Glomerular endothelial cell (primary cell): ENCODE data around the gene KTN1. TPM values are rescaled to one million over a fixed set of nuclear protein-coding genes. Genes with fewer than 3 reads are reported as not detected.
A peak's percentile ranks its signal among the peaks of the same experiment; 100 is the strongest.

Experiments used
- DNase-seq: peaks from one replicate; pipeline ENCODE4 v3.0.0-alpha.2; 2011; ENCODE audit warnings: low read depth, low spot score; ENCODE audit errors: extremely low read depth
- total RNA-seq: library from RNA; depleted of rRNA; stranded (reverse); fragments of >200 nt; gene quantifications from 2 replicates; pipeline ENCODE4 v1.2.3, GENCODE V29; 2015

KTN1 gene, protein sequence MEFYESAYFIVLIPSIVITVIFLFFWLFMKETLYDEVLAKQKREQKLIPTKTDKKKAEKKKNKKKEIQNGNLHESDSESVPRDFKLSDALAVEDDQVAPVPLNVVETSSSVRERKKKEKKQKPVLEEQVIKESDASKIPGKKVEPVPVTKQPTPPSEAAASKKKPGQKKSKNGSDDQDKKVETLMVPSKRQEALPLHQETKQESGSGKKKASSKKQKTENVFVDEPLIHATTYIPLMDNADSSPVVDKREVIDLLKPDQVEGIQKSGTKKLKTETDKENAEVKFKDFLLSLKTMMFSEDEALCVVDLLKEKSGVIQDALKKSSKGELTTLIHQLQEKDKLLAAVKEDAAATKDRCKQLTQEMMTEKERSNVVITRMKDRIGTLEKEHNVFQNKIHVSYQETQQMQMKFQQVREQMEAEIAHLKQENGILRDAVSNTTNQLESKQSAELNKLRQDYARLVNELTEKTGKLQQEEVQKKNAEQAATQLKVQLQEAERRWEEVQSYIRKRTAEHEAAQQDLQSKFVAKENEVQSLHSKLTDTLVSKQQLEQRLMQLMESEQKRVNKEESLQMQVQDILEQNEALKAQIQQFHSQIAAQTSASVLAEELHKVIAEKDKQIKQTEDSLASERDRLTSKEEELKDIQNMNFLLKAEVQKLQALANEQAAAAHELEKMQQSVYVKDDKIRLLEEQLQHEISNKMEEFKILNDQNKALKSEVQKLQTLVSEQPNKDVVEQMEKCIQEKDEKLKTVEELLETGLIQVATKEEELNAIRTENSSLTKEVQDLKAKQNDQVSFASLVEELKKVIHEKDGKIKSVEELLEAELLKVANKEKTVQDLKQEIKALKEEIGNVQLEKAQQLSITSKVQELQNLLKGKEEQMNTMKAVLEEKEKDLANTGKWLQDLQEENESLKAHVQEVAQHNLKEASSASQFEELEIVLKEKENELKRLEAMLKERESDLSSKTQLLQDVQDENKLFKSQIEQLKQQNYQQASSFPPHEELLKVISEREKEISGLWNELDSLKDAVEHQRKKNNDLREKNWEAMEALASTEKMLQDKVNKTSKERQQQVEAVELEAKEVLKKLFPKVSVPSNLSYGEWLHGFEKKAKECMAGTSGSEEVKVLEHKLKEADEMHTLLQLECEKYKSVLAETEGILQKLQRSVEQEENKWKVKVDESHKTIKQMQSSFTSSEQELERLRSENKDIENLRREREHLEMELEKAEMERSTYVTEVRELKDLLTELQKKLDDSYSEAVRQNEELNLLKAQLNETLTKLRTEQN (N-terminal part only)
- total RNA-seq = 94.2 and 117 TPM in 2 replicates

DNA sequence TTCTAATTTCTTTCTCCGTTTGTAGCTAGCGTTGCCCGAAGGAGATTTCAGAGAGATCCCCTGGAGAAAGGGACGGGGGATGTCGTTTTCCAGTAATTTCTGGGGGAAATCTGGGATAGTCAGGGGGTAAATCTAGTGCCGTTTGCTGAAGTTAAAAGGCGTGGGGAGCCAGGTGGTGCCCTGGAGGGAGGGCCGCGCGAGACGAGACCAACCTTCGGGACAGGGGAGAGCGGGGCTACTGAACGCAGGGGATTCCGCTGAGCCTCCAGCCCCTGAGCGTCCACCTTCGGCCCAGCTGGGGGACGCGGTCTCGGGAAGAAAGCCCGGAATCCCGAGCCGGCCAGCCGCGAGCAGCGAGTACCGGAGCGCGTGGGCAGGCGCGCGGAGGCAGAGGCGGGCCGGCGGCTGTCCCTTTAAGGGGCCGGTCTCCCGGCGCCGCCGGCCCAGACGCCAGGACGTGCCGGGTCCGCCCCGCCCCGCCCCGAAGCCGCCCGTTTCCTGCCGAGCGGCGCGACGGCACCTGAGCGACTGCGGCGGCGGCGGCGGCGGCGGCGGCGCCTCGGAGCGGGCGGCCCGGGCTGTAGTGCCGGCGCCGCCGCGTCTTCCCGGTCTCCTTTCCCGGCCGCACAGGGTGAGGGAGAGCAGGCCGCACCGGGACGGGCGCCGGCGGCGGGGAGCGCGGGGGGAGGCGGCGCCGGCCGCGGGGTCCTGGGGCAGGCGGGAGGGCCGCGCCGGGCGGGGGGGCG, at the start of gene KTN1:
Gene KTN1, plus strand, starts transcription at position 484 of the 746 bp plus-strand sequence. CDS start 31,842 bp downstream, outside the sequence.
- no peak for DNase-seq

DNA sequence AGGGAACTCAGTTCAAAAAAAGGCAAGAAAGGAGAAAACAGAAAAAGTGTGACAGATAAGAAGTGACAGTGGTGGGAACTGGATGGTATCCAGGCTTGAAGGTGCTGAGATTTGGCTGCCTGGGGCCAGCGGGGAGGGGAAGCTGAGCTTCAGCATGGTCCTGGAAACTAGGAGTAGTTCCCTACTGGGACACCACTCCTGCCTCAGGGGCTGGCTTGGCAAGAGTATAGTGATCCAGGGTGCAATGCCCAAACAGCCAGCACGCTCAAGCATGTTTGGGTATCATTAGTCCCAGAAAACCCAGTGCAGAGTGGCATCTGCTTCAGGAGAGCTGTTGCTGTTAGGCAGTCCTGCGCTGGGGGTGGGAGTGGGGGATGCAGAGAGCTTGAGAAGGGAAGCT, 49.5 kb upstream of the KTN1 start:
- DNase-seq = no peak

DNA sequence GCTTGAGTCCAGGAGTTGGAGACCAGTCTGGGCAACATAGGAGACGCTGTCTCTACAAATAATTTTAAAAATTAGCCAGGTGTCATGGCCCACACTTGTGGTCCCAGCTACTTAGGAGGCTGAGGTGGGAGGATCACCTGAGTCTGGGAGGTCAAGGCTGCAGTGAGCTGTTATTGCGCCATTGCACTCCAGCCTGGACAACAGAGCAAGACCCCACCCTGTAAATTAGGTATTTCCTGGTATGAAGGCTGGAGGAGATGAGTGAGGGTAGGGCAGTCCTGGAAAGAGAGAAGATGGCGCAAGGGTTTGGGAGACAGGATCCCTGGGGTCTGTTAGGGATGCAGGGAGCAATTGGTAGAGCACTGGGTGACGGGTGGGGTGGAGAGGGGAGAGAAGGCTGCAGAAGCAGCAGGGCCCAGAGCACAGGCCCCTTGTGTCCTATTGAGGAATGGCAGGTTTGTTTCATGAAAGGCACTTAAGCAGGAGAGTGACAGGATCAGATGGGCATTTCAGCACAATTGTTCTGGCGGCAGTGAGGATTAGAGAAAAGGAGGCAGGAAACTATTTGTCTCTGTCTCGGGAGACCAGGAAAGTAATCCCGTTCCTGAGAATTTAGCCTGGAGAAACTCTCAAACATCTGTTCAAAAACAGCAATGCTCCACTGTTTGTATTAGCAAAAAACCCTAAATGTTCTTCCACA, 47.2 kb upstream of the KTN1 start:
- no peak for DNase-seq

DNA sequence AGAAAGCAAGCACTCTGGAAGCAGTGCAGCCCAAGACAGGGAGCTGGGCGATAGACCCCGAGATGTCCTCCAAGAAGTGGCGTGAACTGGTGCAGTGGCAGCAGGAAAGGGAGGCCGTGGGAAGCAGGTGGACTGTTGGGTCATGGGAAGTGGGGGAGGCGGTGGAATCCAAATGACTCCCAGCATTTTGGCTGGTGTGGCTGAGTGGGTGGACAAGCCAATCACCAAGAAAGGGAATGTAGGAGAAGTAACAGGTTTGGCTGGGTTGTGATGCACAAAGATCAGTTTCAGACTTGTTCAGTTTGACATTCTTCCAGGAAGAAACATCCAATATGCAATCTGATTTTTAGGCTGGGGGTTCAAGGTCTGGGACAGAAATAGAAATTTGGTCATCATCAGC, 46.0 kb upstream of the KTN1 start:
- no peak for DNase-seq

DNA sequence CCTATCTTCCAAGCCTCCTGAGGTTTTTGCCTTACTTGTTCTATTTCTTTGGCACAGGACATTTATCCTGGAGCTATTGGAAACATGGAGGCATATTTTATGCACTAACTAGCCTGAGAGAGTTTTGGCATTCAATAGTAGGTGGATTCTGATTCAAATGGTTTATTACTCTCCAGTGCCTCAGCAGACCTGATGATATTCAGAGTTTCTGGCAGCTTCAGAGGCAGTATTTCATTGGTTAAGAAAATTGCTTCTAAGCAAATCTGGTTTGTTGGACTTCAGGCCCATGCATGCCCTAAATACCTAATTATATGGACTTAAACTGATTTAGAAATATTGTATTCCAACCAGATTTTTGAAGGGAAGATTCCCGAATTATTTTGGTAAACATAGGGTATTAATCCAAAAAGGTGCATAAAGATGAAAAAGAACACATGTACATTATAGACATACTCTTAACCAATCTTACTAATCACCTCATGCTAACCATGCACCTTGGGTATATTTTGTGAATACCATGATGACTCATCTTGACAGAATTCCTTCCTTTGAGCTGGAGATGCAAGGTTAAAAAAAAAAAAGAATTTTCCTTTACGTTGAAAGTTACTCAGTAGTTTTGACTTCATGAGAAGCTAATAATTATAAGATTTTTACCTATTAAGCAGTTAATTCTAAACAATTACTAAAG, 44.3 kb upstream of the KTN1 start:
- no peak for DNase-seq

DNA sequence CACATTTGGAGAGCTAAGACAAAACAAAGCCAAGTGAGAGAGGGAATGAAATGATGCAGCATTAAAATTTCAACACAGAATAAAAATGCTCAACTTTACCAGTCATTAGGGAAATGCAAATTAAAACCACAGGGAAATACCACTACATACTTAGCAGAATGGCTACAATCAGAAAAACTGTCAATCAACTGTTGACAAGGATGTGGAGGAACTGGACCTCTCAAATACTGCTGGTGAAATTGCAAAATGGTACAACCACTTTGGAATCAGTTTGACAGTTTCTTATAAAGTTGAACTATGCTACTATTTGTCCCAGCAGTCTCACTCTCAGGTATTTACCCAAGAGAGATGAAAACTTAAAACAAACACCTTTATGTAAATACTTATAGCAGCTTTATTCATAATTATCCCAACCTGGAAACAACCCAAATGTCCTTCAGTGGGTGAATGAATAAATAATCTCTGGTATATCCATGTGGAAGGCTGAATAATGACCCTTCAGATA, 43.8 kb upstream of the KTN1 start:
- no peak for DNase-seq

DNA sequence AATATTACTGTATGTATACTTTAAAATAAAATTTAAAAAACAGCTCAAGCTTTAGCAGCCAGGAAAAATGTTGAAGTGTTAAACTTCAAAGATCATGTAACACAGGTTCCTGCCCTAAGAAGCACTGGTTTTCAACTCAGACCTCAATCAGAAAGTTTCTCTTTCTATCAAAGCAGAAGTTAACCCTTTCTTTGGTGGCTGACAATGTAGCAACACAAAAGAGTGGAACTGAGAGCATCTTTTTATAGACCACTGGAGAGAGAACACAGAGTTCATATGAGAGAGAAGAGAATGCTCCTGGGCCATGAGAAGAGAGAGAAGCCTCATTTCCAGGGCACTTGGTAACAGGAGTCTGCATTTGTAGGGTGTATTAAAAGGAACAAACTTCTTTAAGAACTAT, 42.2 kb upstream of the KTN1 start:
- no peak for DNase-seq

DNA sequence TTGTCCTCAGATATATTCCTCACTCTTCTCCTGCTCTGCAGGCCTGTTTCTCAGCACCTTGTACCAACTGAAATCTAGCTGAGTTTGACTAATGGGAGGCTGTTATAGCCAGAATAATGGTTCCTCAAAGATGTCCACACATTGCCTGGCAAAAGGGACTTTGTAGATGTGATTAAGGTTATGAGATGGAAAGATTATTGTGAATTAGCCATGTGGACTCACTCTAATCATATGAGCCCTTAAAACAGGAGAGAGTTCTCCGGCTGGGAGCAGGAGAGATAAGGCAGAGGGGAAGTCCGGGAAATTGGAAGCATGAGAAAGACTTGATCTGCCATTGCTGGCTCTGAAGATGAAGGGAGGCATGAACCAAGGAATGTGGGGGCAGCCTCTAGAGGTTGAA, 40.0 kb upstream of the KTN1 start:
- no peak for DNase-seq

DNA sequence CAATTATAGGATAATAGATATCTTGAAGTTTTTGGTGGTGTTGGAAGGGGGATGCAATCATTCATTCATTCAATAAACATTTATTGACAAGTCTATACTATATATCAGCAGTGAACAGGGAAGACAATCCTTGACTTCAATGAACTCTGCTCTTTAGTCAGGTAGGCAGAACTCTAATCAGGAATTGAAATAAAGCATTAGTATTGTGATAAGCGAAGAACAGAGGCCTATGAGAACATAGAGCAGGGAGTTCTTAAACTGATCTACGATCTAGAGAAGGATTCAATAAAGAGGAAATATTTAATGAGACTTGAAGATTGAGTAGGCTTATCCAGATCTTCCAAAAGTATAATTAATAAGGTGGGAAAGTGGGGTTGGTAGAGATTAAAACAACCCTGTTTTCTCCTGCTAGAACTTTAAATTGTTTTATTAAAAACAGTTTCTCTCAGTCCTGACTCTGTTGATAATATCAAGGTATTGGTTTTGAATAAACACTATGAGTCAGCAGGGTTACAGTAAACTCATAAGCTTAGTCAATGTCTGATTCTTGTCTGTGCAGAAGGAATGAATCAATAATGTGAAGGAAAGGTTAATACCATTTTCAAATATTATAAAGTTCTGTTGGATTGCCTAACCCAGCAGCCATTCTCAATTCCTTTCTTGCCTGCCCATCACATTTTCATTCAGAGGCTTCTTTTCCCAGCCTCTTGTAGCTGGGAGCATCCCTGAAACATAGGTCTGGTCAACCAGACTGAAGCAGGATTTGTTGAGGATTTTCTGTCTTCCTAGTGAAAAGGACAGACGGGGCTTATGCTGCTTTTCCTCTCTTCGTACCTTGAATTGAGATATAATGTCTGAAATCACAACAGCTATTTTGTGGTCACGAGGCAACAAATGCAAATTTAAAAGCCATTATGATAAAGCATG, 38.9 kb upstream of the KTN1 start:
- DNase-seq = no peak

DNA sequence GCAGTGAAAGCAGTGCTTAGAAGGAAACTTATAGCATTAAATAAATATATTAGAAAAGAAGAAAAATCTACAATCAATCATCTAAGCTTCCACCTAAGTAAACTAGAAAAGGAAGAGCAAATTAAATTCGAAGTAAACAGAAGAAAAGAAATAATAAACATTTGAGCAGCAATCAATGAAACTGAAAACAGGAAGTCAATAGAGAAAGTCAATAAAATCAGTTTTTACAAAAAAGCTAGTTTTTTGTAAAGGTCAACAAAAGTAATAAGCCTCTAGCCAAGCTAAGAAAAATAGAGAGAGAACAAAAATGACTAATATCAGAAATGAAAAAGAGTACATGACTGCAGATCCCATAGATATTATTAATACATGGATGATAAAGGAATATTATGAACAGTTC, 34.2 kb upstream of the KTN1 start:
- DNase-seq = no peak

DNA sequence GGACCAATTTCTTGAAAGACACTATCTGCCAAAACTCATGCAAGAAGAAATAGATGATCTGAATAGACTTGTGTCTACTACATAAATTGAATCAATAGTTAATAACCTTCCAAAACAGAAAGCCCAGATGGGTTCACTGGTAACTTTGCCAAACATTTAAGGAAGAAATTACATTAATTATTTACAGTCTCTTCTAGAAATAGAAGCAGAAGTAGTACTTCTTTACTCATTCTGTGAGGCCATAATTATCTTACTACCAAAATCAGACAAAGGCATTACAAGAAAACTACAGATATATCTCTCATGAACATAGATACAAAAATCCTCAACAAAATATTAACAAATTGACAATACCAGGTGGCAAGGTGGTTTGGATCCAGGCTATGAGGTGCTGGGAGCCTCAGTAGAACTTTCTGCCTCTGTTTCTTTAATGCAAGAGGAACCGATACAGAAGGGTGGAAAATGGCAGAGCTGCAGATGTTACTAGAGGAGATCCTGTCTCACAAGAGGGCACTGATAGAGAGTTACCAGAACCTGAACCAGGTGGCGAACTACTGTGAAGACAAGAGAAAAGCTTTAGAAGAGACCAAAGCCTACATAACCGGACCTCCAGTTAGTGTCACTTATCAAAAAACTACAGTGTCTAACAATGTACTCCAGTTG, 33.7 kb upstream of the KTN1 start:
- DNase-seq = no peak

DNA sequence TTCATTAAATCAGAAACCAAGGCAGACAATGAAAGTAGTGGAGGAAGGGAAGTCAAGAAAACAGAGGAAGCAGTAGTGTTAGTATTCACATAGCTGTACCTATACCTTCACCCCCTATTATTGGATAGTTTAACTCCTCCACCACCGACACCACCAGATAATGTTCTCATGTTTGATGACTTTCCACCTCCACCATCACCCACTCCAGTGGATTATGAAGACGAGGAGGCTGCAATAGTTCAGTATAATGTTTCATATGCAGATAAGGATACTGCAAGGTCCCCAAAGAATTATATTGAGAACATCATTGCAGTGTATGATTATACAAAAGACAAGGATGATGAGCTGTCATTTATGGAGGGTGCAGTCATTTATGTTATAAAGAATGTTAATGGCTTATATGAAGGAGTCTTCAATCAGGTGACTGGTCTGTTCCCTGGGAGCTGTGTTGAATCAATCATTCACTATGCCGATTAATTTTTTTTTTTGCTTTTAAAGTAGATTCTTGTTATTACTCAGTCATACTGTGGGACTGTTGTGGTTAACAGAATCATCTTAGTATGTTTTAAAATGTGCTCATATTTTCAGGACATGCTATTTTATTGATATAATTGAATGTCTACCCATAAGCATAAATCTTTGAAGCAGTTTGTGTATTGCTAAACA, 32.2 kb upstream of the KTN1 start:
- no peak for DNase-seq

DNA sequence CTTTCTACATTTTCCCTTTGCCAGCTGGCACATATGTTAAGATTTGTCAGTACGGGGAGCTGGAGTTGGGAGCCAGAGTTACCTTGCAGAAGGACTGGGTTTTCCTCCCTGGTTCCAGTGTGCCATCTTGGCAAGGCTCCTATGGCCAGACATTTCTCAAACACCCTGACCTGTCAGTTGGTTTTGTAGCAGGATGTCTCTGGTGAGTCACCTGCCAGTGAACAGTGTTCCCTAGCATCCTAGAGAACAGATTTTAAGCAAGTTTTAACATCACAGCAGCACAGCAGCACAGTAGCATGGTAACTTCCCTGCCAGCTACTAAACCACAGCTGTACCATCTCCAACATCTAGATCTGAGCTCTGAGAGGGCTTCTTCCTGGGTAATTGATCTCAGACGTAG, 26.2 kb upstream of the KTN1 start:
- DNase-seq = no peak

DNA sequence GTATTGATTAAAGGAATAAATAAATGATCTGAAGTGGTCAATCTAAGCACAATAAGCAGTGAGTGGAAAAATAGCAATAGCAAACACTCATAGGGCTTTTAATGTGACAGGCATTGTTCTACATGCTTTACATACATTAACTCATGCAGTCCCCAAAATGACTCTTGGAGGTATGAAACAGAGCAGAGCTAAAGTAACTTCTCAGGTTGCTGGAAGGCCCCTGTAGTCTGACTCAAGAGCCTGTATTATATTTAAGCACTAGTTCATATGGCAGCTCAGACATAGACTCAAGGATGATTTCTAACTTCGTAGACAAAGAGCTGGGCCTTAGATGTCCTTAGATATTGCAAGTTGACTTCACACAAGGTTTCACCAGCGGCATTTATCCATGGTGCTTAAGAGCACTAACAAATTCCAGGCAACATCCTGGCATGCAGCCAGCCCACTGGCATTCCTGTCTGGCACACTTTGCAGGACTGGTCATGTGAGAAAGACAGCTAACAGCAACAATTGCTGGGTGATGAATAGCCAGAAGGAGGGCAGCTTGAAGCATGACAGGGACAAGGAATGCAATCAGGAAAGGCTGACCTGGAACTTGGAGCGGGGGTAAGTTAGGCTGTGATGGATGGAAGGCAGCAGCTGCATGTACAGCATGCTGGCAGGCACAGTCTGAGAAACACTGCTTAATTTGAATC, 22.9 kb upstream of the KTN1 start:
- DNase-seq = peak; percentile 94

DNA sequence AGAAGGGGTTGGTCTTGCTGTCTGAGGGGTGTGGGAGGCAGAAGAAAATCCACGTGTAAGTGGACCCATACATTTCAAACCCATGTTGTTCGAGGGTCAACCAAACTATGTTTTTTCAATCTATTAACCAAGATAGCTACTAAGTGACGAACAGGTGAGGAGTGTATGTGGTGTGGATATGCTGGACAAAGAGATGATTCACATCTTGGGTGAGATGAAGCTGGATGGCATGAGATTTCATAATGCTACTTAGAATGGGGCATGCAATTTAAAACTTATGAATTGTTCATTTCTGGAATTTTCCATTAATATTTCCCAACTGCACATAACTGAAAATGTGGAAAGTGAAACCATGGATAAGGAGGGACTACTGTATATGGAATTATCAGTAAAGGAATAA, 17.9 kb upstream of the KTN1 start:
- no peak for DNase-seq

DNA sequence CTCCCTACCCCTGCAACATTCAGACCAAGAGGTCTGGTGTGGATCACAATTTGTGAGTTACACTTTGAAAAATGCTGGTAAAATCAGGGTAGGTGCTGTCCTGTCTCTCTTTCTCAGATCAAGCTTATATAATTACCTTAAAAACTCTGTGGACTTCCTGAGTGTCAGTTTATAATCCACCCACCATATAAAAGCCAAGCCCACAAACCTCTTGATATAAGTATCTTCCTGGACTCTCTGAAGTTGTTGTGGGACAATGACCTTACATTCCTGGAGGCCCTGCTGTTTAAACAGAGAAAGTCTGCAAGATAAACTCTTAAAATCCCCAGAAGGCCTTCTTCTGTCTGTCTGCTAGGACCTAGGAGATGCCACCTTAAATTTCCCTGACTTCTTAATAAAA, 11.4 kb upstream of the KTN1 start:
- no peak for DNase-seq
